ENCODE results near the gene SYN1. TPM values are rescaled to one million over a fixed set of nuclear protein-coding genes. Genes with fewer than 3 reads are reported as not detected.

The SYN1 gene
- polyA plus RNA-seq, 1 of the 3 experiments (the other 2 are of a cell fraction) = 0.08 TPM

DNA sequence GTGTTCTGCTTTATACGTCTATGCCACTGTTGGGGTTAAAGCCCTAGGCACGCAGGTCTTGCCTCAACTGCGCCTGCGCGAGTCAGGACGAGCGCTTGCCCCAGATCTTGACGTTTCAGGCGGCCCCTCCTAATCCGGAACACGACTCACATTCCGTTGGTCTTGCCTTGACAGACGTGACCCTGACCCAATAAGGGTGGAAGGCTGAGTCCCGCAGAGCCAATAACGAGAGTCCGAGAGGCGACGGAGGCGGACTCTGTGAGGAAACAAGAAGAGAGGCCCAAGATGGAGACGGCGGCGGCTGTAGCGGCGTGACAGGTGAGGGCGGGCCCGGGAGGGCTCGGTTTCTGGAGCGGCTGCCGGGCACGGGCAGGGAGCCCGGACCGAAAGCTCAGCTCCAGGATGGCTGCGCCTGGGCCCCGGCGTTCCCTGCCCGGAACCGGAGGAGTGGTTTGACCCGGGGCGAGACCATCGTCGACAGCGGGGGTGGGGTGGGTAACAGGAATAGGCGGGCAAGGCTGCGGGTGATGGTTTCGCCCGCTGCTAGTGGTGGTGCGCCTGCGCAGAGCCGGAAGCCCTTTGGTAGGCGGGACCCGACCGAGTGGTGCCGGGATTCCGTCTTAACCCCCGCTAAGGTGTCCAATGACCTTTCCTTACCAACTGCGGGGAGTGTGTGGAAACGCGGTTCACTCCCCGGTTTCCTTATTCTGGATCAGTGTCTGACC lies 58.6 kb downstream of the SYN1 start, which contains the start of gene ARAF:
Gene ARAF, plus strand, starts transcription at position 272 of the 725 bp plus-strand sequence. CDS start 1,763 bp downstream, outside the sequence.
- Histone ChIP-seq H3K4me1 (ENCODE audit: control insufficient read depth in 1 of 2, insufficient read depth in 2 of 2, low read depth in 1 of 2, low read length in 1 of 2) (peaks cover 0 to 6% of the 10 kb centered on the region in 2 experiments; a peak in 1 of 4 replicates), H3K9me2 (no peaks in the 10 kb centered on the region), H3K36me3 (replicated peaks in 1 of 2; ENCODE audit: control insufficient read depth in 1 of 2, insufficient read depth in 2 of 2, low read length in 1 of 2) (peaks cover 0 to 11% of the 10 kb centered on the region in 2 experiments), H3K27me3 (ENCODE audit: insufficient read depth) (no peaks in the 10 kb centered on the region; the same call in 1 of the 2 replicates), H2AFZ (ENCODE audit: low read depth) (peak within 1 kb of the TSS; percentile 66; the same call in 1 of the 2 replicates), H3K4me2 (peak within 1 kb of the TSS; percentile 77), H3K9me3 (no peaks in the 10 kb centered on the region), H3F3A (replicated peaks; ENCODE audit: insufficient read depth) (peaks cover 3% of the 10 kb centered on the region), H4K20me1 (ENCODE audit: insufficient read depth) (no peaks in the 10 kb centered on the region), H3K79me2 (ENCODE audit: insufficient read depth) (peaks cover 34% of the 10 kb centered on the region), H3K4me3 (ENCODE audit: low read depth in 2 of 2, low read length in 1 of 2) (peak within 1 kb of the TSS; percentile 65 to 72), H3K9ac (peak within 1 kb of the TSS; percentile 78), H3K27ac (ENCODE audit: low read depth in 2 of 2, low read length in 1 of 2) (peak within 1 kb of the TSS; percentile 80 to 89)
- 32% methylated on average over 43 of the region's 59 CpGs for WGBS (ENCODE audit: low lambda C conversion rate)
- ChIA-PET CTCF (no interaction called here), POLR2A (no interaction called here)
- peak; percentile 94 for DNase-seq
- TF ChIP-seq, protein P1, sequence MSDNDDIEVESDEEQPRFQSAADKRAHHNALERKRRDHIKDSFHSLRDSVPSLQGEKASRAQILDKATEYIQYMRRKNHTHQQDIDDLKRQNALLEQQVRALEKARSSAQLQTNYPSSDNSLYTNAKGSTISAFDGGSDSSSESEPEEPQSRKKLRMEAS (IDR thresholded peaks at IDR 0.05; ENCODE audit: low read depth) = peak; percentile 15; the same call in 1 of the 2 replicates
- peak; percentile 60 for TF ChIP-seq GABPA (IDR thresholded peaks at IDR 0.05; ENCODE audit: low read depth)
- TF ChIP-seq ELF1 (IDR thresholded peaks at IDR 0.05) = no peak; the same call in 1 of the 2 replicates
- TF ChIP-seq NRF1 (IDR thresholded peaks at IDR 0.05; ENCODE audit: low read depth, low read length) = peak; percentile 80
- TF ChIP-seq TAF1 (IDR thresholded peaks at IDR 0.05; ENCODE audit: borderline replicate concordance, low read depth, low read length) = peak; percentile 75; the same call in 1 of the 2 replicates
- 0 out of 4 replicates have a peak, but pooled peaks of 1 of the 2 experiments have one; percentile 11 for TF ChIP-seq EP300 (IDR thresholded peaks at IDR 0.05; ENCODE audit: borderline replicate concordance in 1 of 2, low read depth in 1 of 2, low read length in 1 of 2)
- TF ChIP-seq YY1 (IDR thresholded peaks at IDR 0.05; ENCODE audit: low read depth) = peak; percentile 71; the same call in 1 of the 2 replicates
- 0 out of 2 replicates have a peak, but pooled peaks have one; percentile 0 for TF ChIP-seq RCOR1 (IDR thresholded peaks at IDR 0.05; ENCODE audit: low read length)
- peak; percentile 64 for TF ChIP-seq POLR2AphosphoS5 (IDR thresholded peaks at IDR 0.05; ENCODE audit: low read depth, low read length)
- peak; percentile 43; the same call in 1 of the 2 replicates for TF ChIP-seq MXI1 (IDR thresholded peaks at IDR 0.05; ENCODE audit: low read depth, low read length)
- peak; percentile 26 for TF ChIP-seq CHD2 (IDR thresholded peaks at IDR 0.05; ENCODE audit: low read length, partially characterized antibody)
- TF ChIP-seq, protein P2, sequence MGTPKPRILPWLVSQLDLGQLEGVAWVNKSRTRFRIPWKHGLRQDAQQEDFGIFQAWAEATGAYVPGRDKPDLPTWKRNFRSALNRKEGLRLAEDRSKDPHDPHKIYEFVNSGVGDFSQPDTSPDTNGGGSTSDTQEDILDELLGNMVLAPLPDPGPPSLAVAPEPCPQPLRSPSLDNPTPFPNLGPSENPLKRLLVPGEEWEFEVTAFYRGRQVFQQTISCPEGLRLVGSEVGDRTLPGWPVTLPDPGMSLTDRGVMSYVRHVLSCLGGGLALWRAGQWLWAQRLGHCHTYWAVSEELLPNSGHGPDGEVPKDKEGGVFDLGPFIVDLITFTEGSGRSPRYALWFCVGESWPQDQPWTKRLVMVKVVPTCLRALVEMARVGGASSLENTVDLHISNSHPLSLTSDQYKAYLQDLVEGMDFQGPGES (IDR thresholded peaks at IDR 0.05; ENCODE audit: low read depth, low read length) = peak; percentile 50; the same call in 1 of the 2 replicates
- TF ChIP-seq EZH2phosphoT487 (IDR thresholded peaks at IDR 0.05; ENCODE audit: borderline replicate concordance, low read depth) = no peak
- TF ChIP-seq, protein P3, sequence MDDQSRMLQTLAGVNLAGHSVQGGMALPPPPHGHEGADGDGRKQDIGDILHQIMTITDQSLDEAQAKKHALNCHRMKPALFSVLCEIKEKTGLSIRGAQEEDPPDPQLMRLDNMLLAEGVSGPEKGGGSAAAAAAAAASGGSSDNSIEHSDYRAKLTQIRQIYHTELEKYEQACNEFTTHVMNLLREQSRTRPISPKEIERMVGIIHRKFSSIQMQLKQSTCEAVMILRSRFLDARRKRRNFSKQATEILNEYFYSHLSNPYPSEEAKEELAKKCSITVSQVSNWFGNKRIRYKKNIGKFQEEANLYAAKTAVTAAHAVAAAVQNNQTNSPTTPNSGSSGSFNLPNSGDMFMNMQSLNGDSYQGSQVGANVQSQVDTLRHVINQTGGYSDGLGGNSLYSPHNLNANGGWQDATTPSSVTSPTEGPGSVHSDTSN (IDR thresholded peaks at IDR 0.05) = peak; percentile 99
- TF ChIP-seq JUND (IDR thresholded peaks at IDR 0.05) = no peak
- TF ChIP-seq, protein P4, sequence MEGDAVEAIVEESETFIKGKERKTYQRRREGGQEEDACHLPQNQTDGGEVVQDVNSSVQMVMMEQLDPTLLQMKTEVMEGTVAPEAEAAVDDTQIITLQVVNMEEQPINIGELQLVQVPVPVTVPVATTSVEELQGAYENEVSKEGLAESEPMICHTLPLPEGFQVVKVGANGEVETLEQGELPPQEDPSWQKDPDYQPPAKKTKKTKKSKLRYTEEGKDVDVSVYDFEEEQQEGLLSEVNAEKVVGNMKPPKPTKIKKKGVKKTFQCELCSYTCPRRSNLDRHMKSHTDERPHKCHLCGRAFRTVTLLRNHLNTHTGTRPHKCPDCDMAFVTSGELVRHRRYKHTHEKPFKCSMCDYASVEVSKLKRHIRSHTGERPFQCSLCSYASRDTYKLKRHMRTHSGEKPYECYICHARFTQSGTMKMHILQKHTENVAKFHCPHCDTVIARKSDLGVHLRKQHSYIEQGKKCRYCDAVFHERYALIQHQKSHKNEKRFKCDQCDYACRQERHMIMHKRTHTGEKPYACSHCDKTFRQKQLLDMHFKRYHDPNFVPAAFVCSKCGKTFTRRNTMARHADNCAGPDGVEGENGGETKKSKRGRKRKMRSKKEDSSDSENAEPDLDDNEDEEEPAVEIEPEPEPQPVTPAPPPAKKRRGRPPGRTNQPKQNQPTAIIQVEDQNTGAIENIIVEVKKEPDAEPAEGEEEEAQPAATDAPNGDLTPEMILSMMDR (IDR thresholded peaks at IDR 0.05) = no peak
- TF ChIP-seq GATA2 (CRISPR knock-in tag; IDR thresholded peaks at IDR 0.05) = no peak
